C4-2B (cell line): ENCODE data around the gene VCX3A.

ENCODE experiments used
- ZFX ChIP-seq: fragments of 450-650 bp; IDR thresholded peaks from 2 replicates; pipeline ENCODE4 v1.6.1; 2017
- TF ChIP-seq, protein P1 (sequence below): fragments of 450-650 bp; conservative IDR thresholded peaks from 2 replicates; pipeline ENCODE4 v1.5.1; 2017; ENCODE audit warnings: mild to moderate bottlenecking

DNA sequence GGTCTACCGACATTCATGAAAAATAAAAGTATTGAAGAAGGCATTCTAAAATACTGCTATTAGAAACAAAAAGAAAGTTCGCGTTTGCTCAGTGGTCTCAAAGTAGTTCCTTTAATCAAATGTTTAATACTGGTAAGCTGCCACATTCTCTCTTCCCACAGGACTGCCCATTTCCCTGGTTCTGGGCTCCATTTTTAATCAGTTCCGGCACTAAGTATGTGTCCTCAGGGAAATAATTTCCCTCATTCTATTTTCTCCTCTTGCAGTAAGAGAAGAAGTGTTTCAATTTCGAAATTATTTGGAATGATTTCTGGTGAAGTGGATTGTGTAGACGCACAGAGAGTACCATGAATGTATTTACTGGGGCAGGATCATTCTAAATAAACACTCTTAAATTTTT, 17.5 kb downstream of the VCX3A start:
- TF ChIP-seq, protein P1, sequence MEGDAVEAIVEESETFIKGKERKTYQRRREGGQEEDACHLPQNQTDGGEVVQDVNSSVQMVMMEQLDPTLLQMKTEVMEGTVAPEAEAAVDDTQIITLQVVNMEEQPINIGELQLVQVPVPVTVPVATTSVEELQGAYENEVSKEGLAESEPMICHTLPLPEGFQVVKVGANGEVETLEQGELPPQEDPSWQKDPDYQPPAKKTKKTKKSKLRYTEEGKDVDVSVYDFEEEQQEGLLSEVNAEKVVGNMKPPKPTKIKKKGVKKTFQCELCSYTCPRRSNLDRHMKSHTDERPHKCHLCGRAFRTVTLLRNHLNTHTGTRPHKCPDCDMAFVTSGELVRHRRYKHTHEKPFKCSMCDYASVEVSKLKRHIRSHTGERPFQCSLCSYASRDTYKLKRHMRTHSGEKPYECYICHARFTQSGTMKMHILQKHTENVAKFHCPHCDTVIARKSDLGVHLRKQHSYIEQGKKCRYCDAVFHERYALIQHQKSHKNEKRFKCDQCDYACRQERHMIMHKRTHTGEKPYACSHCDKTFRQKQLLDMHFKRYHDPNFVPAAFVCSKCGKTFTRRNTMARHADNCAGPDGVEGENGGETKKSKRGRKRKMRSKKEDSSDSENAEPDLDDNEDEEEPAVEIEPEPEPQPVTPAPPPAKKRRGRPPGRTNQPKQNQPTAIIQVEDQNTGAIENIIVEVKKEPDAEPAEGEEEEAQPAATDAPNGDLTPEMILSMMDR: no peak
- TF ChIP-seq ZFX: no peak
